ENCODE data around the gene AKAP14. TPM values are rescaled to one million over a fixed set of nuclear protein-coding genes. Genes with fewer than 3 reads are reported as not detected.

AKAP14 gene
- total RNA-seq (2021; fragmentation: NEBNext Ultra II Directional; extraction: Animal tissue kit (Norgen Biotek cat#: 25700)) = 1.3 and 1.7 TPM in 2 replicates
- polyA plus RNA-seq (2011; rRNA removed) = 0.77 and 0.79 TPM in 2 replicates
- 1.5 TPM for polyA plus RNA-seq (2011; cell fraction: cytosol; rRNA removed)
- polyA plus RNA-seq (2011; cell fraction: nucleus; rRNA removed) = 0.20 TPM
- 1.1 to 2.7 TPM (median 2.3 TPM) in 4 replicates for polyA plus RNA-seq (2012, experiment 1 of 2)
- polyA plus RNA-seq (2012, experiment 2 of 2) = not detected
- 2.1 TPM for polyA plus RNA-seq (2013, experiment 1 of 2)
- polyA plus RNA-seq (2013, experiment 2 of 2) = 2.3 TPM
- polyA minus RNA-seq (2011; rRNA and poly(A)+ RNA removed) = 0.41 TPM in 1 of 2 replicates, not detected in the other
- not detected for polyA minus RNA-seq (2011; cell fraction: cytosol; rRNA and poly(A)+ RNA removed)
- polyA minus RNA-seq (2011; cell fraction: nucleus; rRNA and poly(A)+ RNA removed) = not detected
- long read RNA-seq, experiment 1 = 0 reads
- long read RNA-seq, experiment 2 = 0 reads

- no peak within 1 kb of the TSS for H3K14ac ChIP-seq (ENCODE audit: insufficient read length)
- H2BK5ac ChIP-seq (ENCODE audit: low read depth, low read length) = no peak within 1 kb of the TSS
- no peaks in the 10 kb centered on the region for H3K79me2 ChIP-seq (ENCODE audit: control insufficient read depth in 1 of 2, insufficient read depth in 2 of 2, low read length in 2 of 2)
- no peak within 1 kb of the TSS for H2BK120ac ChIP-seq (replicated peaks; ENCODE audit: low read depth, low read length)
- no peak within 1 kb of the TSS for H2BK15ac ChIP-seq (ENCODE audit: low read length)
- no peak within 1 kb of the TSS for H2BK20ac ChIP-seq (ENCODE audit: low read length)
- no peak within 1 kb of the TSS for H4K5ac ChIP-seq (ENCODE audit: insufficient read length, low read depth, low read length)
- H3K4me1 ChIP-seq (replicated peaks in 1 of 4; ENCODE audit: control insufficient read depth in 3 of 4, insufficient read depth in 4 of 4, low read length in 3 of 4) = peaks cover 0 to 2% (median 0%) of the 10 kb centered on the region in 4 experiments; a peak in 1 of 7 replicates
- H3K56ac ChIP-seq (replicated peaks; ENCODE audit: insufficient read length, low read depth, low read length) = no peak within 1 kb of the TSS
- whole genome bisulfite sequencing, 2 experiments (ENCODE audit: extremely low coverage in 1 of 2, insufficient coverage in 1 of 2, insufficient read length in 1 of 2, insufficient replicate concordance in 2 of 2, low coverage in 1 of 2, low lambda C conversion rate in 2 of 2, missing lambda C conversion rate in 1 of 2) = 35% methylated on average over 4 of the region's 4 CpGs; no CpG with 5 or more reads in 1 of the 2 experiments
- no peaks in the 10 kb centered on the region for H3K36me3 ChIP-seq (ENCODE audit: control insufficient read depth in 2 of 4, insufficient read depth in 4 of 4, low read length in 3 of 4)
- POLR2A ChIA-PET (ENCODE audit: partially characterized antibody) = no interaction called here
- H3K4me3 ChIP-seq (ENCODE audit: extremely low read depth in 1 of 4, insufficient read depth in 2 of 4, low read depth in 3 of 4, low read length in 4 of 4) = peak within 1 kb of the TSS in 1 of 4 experiments; percentile 44; a peak in 2 of 8 replicates
- H3K27me3 ChIP-seq (replicated peaks in 1 of 4; ENCODE audit: control insufficient read depth in 3 of 4, extremely low read depth in 1 of 4, insufficient read depth in 3 of 4, low read length in 3 of 4) = no peaks in the 10 kb centered on the region
- H3K79me1 ChIP-seq (ENCODE audit: low read depth, low read length) = no peaks in the 10 kb centered on the region
- peak within 1 kb of the TSS; percentile 16 to 47; a peak in 3 of 4 replicates for H3K4me2 ChIP-seq (ENCODE audit: insufficient read depth in 1 of 2, low read depth in 2 of 2, low read length in 2 of 2)
- H2BK12ac ChIP-seq (ENCODE audit: low read depth, low read length) = peak within 1 kb of the TSS; percentile 6; the same call in 1 of the 2 replicates
- no peak within 1 kb of the TSS for H3K9ac ChIP-seq (replicated peaks in 1 of 4; ENCODE audit: extremely low read depth in 1 of 4, low read depth in 3 of 4, low read length in 3 of 4)
- H2AK5ac ChIP-seq (ENCODE audit: low read depth, low read length) = no peak within 1 kb of the TSS
- TF ChIP-seq RNF2 (IDR thresholded peaks at IDR 0.05; ENCODE audit: borderline replicate concordance, low read depth, low read length, missing control alignments, poor library complexity, severe bottlenecking) = no peak
- TF ChIP-seq SRF (IDR thresholded peaks at IDR 0.05; ENCODE audit: low read depth, low read length) = no peak
- TF ChIP-seq, protein P1, sequence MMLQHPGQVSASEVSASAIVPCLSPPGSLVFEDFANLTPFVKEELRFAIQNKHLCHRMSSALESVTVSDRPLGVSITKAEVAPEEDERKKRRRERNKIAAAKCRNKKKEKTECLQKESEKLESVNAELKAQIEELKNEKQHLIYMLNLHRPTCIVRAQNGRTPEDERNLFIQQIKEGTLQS (IDR thresholded peaks at IDR 0.05; ENCODE audit: insufficient read depth, low read depth, low read length) = no peak
- no peak for TF ChIP-seq CTBP2 (IDR thresholded peaks at IDR 0.05; ENCODE audit: borderline replicate concordance, insufficient read depth, insufficient read length, low read length)
- no peak for TF ChIP-seq SP1 (IDR thresholded peaks at IDR 0.05; ENCODE audit: low read depth, low read length)
- no peak for TF ChIP-seq SIN3A (conservative IDR thresholded peaks at IDR 0.05 in 1 of 2, IDR thresholded peaks at IDR 0.05 in 1 of 2; ENCODE audit: low read depth in 1 of 2, low read length in 2 of 2)
- no peak for TF ChIP-seq CHD2 (IDR thresholded peaks at IDR 0.05; ENCODE audit: low read length)
- TF ChIP-seq BACH1 (IDR thresholded peaks at IDR 0.05; ENCODE audit: low read length) = no peak
- TF ChIP-seq POLR2A (IDR thresholded peaks at IDR 0.05; ENCODE audit: control extremely low read depth in 1 of 2, low read depth in 2 of 2, low read length in 2 of 2) = no peak
- DNase-seq (ENCODE audit: low read depth in 1 of 2, low spot score in 2 of 2) (no peak), FAIRE-seq (peak; percentile 96)
- no peak within 1 kb of the TSS for H3K23ac ChIP-seq (ENCODE audit: insufficient read length)
- CTCF ChIA-PET (ENCODE audit: partially characterized antibody) = no interaction called here
- no peak within 1 kb of the TSS for H4K91ac ChIP-seq (replicated peaks; ENCODE audit: insufficient read length, low read length)
- no peaks in the 10 kb centered on the region for H3K23me2 ChIP-seq (ENCODE audit: low read depth, low read length)
- H3K4ac ChIP-seq (replicated peaks; ENCODE audit: insufficient read length, low read depth, low read length) = no peak within 1 kb of the TSS
- no peak within 1 kb of the TSS for H4K8ac ChIP-seq (ENCODE audit: extremely low read depth, insufficient read depth, low read length)
- H3K9me3 ChIP-seq (ENCODE audit: insufficient read depth in 2 of 2, low read depth in 1 of 2, low read length in 1 of 2) = no peaks in the 10 kb centered on the region
- H3K27ac ChIP-seq (ENCODE audit: low read depth, low read length) = no peak within 1 kb of the TSS
- no peak within 1 kb of the TSS for H2AFZ ChIP-seq (ENCODE audit: low read length)
- no peaks in the 10 kb centered on the region for H4K20me1 ChIP-seq (replicated peaks in 1 of 2; ENCODE audit: control insufficient read depth in 1 of 2, insufficient read depth in 2 of 2, low read length in 2 of 2)
- H3K18ac ChIP-seq (ENCODE audit: extremely low read depth, low read length) = no peak within 1 kb of the TSS
These were observed at the start of gene AKAP14 for GRCh38 chrX:119895843-119896326. Gene AKAP14, plus strand, starts transcription at chrX:119895893. Its CDS starts 7,331 bp downstream, at chrX:119903224.
